Transverse colon (tissue), 4 donors: ENCODE data around the gene NUP98. TPM values are rescaled to one million over a fixed set of nuclear protein-coding genes. Genes with fewer than 3 reads are reported as not detected.
"Not testable (repeated sequence)": the region's sequence is repeated elsewhere in the genome, so short reads cannot be mapped to it uniquely, and the experiment has no call there.

Experiments
- DNase-seq: peaks from one replicate; pipeline ENCODE4 v3.0.0-alpha.2; 2019
- H3K27ac ChIP-seq, 4 donors: fragments of 200-600 bp; sonication (generic); 2 replicates each; pipeline ENCODE4 v1.5.1; 2016 to 2018; ENCODE audit warnings: inconsistent platforms in 4 of 4
- H3K27me3 ChIP-seq: fragments of 200-600 bp; sonication (generic); 2 replicates; pipeline ENCODE4 v1.5.1; 2017; ENCODE audit warnings: inconsistent platforms
- H3K36me3 ChIP-seq, 4 donors: fragments of 200-600 bp; sonication (generic); 2 replicates each; pipeline ENCODE4 v1.5.1; 2017 to 2019; ENCODE audit warnings: inconsistent platforms in 4 of 4
- H3K4me1 ChIP-seq, 4 donors: fragments of 200-600 bp; sonication (generic); 2 replicates each; pipeline ENCODE4 v1.5.1; 2017 to 2020; ENCODE audit warnings: inconsistent platforms in 4 of 4
- H3K4me3 ChIP-seq, 4 donors: fragments of 200-600 bp; sonication (generic); 1 replicate in 1 of 4; 2 replicates in 3 of 4; pipeline versions ENCODE4 v1.5.1 to v1.6.1; 2017 to 2019; ENCODE audit warnings: inconsistent platforms in 4 of 4
- H3K9me3 ChIP-seq, 2 donors: fragments of 200-600 bp; sonication (generic); 2 replicates each; pipeline ENCODE4 v1.5.1; 2017 to 2019; ENCODE audit warnings: inconsistent platforms in 2 of 2
- EP300 ChIP-seq: sonication (generic); formaldehyde crosslinking; IDR thresholded peaks from one replicate; pipeline ENCODE4 v1.6.1; 2017; ENCODE audit warnings: antibody characterized with exemption, low read depth
- POLR2A ChIP-seq: fragments of 450-650 bp; IDR thresholded peaks from one replicate; pipeline ENCODE4 v1.6.1; 2016; ENCODE audit warnings: antibody characterized with exemption, mild to moderate bottlenecking, moderate library complexity
- POLR2AphosphoS5 ChIP-seq, 3 donors: sonication (generic); formaldehyde crosslinking; IDR thresholded peaks; one replicate each; pipeline ENCODE4 v1.6.1; 2016; ENCODE audit warnings: antibody characterized with exemption in 3 of 3
- WGBS, 2 donors: methylation state at CpG; one replicate each; pipeline ENCODE4 v1.1.5; 2018; ENCODE audit warnings: low coverage in 1 of 2; 5-methylcytosine and 5-hydroxymethylcytosine counted together
- in situ Hi-C, 4 donors: fragments of 200-750 bp; cut with MboI; loops; one replicate each; pipeline versions ENCODE4 v1.15.0 to v1.15.1; 2017; ENCODE audit warnings: low sequenced_read_pairs in 3 of 4, low pct_ligation_motif_present in 1 of 4, low pct_unique_long_range_greater_than_20kb in 1 of 4
- intact Hi-C: fragments of 100-400 bp; cut with DNase I; formaldehyde crosslinking; loops from one replicate; pipeline ENCODE4 v1.15.1; 2023; ENCODE audit warnings: low total_unique reads
- total RNA-seq, 4 donors: library from RNA; depleted of rRNA; stranded (reverse); fragments of >200 nt; gene quantifications; one replicate each; pipeline ENCODE4 v1.1.0, GENCODE V29; 2016
- TF ChIP-seq, protein P1 (sequence below), 5 experiments: fragments of 200-600 bp in 3 of 5; fragments of 450-650 bp in 2 of 5; sonication (generic) in 3 of 5; IDR thresholded peaks; 1 replicate in 2 of 5; 2 replicates in 3 of 5; pipeline ENCODE4 v1.5.1; 2016 to 2017; ENCODE audit warnings: antibody characterized with exemption in 5 of 5, inconsistent platforms in 3 of 5, mild to moderate bottlenecking in 2 of 5, moderate library complexity in 1 of 5

The NUP98 gene
- total RNA-seq, 4 donors from 2014 or later, result 37.0 to 103 (median 72.4) TPM

DNA sequence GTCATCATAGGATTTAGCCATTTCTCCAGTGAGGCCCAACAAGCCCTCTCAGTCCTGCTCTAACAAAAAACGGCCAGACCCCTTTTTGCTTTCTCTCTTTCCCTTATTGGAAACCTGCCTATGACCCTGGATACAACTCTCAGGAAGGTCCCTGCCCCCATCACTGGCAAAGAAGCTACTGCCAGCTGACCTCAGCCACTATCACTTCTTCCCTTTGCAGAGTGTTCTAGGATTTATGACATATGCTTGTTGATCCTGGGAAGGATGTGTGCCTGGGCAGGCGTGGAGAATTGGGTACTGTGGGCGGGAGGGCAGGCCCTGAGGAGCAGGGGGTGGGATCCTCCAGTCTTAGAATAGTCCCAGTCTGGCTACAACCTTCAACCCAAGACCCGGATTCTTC, 18.5 kb upstream of the NUP98 start:
- H3K4me3 ChIP-seq, result no peak overlapping the region
- H3K27ac ChIP-seq, result no peak overlapping the region
- in situ Hi-C loops, result no loop called here
- H3K4me1 ChIP-seq, result no peaks in the 10 kb centered on the region
- WGBS, 2 donors, result 87% methylated on average over 4 of the region's 4 CpGs; no CpG with 5 or more reads in 1 of the 2 donors
- no peaks in the 10 kb centered on the region for H3K27me3 ChIP-seq
- H3K9me3 ChIP-seq, result no peaks in the 10 kb centered on the region
- H3K36me3 ChIP-seq, result no peaks in the 10 kb centered on the region
- TF ChIP-seq POLR2AphosphoS5 (IDR thresholded peaks at IDR 0.05), result no peak
- TF ChIP-seq EP300, result no peak
- TF ChIP-seq, protein P1, sequence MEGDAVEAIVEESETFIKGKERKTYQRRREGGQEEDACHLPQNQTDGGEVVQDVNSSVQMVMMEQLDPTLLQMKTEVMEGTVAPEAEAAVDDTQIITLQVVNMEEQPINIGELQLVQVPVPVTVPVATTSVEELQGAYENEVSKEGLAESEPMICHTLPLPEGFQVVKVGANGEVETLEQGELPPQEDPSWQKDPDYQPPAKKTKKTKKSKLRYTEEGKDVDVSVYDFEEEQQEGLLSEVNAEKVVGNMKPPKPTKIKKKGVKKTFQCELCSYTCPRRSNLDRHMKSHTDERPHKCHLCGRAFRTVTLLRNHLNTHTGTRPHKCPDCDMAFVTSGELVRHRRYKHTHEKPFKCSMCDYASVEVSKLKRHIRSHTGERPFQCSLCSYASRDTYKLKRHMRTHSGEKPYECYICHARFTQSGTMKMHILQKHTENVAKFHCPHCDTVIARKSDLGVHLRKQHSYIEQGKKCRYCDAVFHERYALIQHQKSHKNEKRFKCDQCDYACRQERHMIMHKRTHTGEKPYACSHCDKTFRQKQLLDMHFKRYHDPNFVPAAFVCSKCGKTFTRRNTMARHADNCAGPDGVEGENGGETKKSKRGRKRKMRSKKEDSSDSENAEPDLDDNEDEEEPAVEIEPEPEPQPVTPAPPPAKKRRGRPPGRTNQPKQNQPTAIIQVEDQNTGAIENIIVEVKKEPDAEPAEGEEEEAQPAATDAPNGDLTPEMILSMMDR (IDR thresholded peaks at IDR 0.05), result no peak
- no peak for TF ChIP-seq POLR2A
- intact Hi-C loops, result no loop called here
- DNase-seq, result no peak

DNA sequence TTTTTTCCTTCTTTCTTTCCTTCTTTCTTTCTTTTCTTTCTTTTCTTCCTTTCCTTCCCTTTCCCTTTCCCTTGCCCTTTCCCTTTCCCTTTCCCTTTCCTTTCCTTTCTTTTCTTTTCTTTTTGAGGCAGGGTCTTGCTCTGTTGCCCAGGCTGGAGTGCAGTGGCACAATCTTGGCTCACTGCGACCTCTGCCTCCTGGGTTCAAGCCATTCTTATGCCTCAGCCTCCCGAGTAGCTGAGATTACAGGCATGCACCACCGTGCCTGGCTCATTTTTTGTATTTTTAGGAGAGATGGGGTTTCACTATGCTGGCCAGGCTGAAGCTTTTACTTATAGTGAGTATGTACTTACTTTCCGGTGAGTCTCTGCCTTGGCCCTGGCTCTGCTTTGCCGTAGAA, 17.5 kb upstream of the NUP98 start:
- WGBS, 2 donors, result 97 to 100% methylated on average over 3 to 5 of the region's 5 CpGs
- H3K36me3 ChIP-seq, H3K27me3 ChIP-seq, intact Hi-C loops, H3K27ac ChIP-seq, H3K4me1 ChIP-seq, H3K4me3 ChIP-seq, DNase-seq, H3K9me3 ChIP-seq, in situ Hi-C loops: not testable (repeated sequence)

DNA sequence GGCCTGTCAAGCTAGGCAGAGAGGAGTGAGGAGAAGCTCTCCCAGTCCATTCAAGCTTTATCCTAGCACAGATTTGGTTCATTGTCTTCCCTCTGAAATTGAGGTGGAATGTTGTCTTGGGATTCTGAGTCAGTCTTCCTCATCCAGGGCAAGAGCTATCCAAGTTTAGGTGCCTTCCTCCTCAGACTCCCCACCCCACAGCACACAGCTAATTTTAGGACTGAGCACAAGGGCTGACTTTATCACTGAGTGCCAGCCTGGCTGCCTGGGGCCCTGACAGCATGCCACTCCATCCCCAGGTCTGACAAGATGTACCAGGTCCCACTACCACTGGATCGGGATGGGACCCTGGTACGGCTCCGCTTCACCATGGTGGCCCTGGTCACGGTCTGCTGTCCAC, 13.6 kb upstream of the NUP98 start:
- no peaks in the 10 kb centered on the region for H3K27me3 ChIP-seq
- H3K27ac ChIP-seq, result no peak overlapping the region
- in situ Hi-C loops (no loop called here), intact Hi-C loops (no loop called here)
- H3K4me3 ChIP-seq, result no peak overlapping the region
- 98% methylated on average over 4 of the region's 4 CpGs; no CpG with 5 or more reads in 1 of the 2 donors for WGBS, 2 donors
- DNase-seq, result no peak
- no peaks in the 10 kb centered on the region for H3K36me3 ChIP-seq
- no peak for TF ChIP-seq POLR2A
- TF ChIP-seq EP300, result no peak
- no peak for TF ChIP-seq POLR2AphosphoS5 (IDR thresholded peaks at IDR 0.05)
- TF ChIP-seq, protein P1 (IDR thresholded peaks at IDR 0.05), result no peak
- no peaks in the 10 kb centered on the region for H3K9me3 ChIP-seq
- peaks cover 0 to 13% (median 6%) of the 10 kb centered on the region in 4 donors for H3K4me1 ChIP-seq

DNA sequence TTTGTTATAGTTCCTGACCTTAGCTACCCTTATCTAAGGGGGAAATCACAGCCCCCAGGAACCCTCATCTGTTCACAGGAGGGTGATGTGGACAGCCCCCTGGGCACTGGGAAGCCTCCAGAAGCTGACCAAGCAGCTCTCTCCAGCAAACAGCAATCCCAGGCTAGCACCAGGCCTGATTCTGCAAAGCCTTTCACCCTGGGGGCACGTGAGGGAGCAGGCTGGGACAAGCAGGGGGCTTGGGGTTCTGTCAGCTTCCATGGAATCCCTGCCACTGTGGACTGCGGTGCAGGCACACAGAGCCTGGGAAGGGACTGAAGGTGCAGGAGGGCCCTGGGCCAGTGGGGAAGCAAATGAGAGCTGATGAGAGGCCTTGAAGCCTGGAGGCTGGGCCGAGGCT, 13.1 kb upstream of the NUP98 start:
- H3K4me3 ChIP-seq, result no peak overlapping the region
- no peaks in the 10 kb centered on the region for H3K27me3 ChIP-seq
- no peaks in the 10 kb centered on the region for H3K9me3 ChIP-seq
- H3K36me3 ChIP-seq, result no peaks in the 10 kb centered on the region
- in situ Hi-C loops (no loop called here), intact Hi-C loops (no loop called here)
- TF ChIP-seq POLR2AphosphoS5 (IDR thresholded peaks at IDR 0.05), result no peak
- TF ChIP-seq EP300, result no peak
- TF ChIP-seq POLR2A, result no peak
- TF ChIP-seq, protein P1 (IDR thresholded peaks at IDR 0.05), result no peak
- H3K4me1 ChIP-seq, result peaks cover 0 to 13% (median 6%) of the 10 kb centered on the region in 4 donors
- H3K27ac ChIP-seq, result no peak overlapping the region
- no peak for DNase-seq
- WGBS, 2 donors, result 87 to 100% methylated on average over 1 to 3 of the region's 3 CpGs

DNA sequence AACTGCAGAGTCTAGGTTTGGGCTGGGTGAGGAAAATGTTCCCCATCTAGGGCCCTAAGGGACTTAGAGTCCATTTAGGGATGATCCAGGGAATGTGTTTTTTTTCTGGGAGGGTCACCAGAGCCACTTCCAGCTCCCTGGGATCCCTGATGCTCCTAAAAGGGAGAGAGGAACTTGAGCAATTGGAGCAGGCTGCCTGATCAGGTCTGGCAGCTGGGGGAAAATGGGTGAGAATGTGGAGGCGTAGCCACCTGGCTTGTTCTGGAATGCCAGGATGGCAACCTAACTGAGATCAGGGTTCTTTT, 12.2 kb upstream of the NUP98 start:
- H3K27me3 ChIP-seq, result no peaks in the 10 kb centered on the region
- no peak overlapping the region for H3K4me3 ChIP-seq

More for the DNA sequence above, 12.2 kb upstream of the NUP98 start:
- WGBS, 2 donors, result 100% methylated on average over 1 of the region's 1 CpG; no CpG with 5 or more reads in 1 of the 2 donors
- no peak for DNase-seq
- no peaks in the 10 kb centered on the region for H3K36me3 ChIP-seq
- TF ChIP-seq EP300 (no peak), POLR2A (no peak), POLR2AphosphoS5 (IDR thresholded peaks at IDR 0.05) (no peak)
- TF ChIP-seq, protein P1 (IDR thresholded peaks at IDR 0.05), result no peak
- no peaks in the 10 kb centered on the region for H3K9me3 ChIP-seq
- intact Hi-C loops (loop anchor here (5.0 kb wide), 1 partner anchor 33 kb away; the partner anchor contains the start of gene RHOG), in situ Hi-C loops (no loop called here)
- no peak overlapping the region for H3K27ac ChIP-seq
- H3K4me1 ChIP-seq, result peaks cover 0 to 13% (median 6%) of the 10 kb centered on the region in 4 donors
